HG02938 (cell line): ENCODE results near the gene EIF1.
A peak's percentile ranks its signal among the peaks of the same experiment; 100 is the strongest.
"Not testable (repeated sequence)": the region's sequence is repeated elsewhere in the genome, so short reads cannot be mapped to it uniquely, and the experiment has no call there.

Source experiments
- ATAC-seq: cut with Tn5 transposase; IDR thresholded peaks from one replicate; pipeline ENCODE4 v1.9.1; 2021; ENCODE audit warnings: mild to moderate bottlenecking, moderate library complexity; ENCODE audit not compliant: unreplicated experiment

The EIF1 gene

GRCh38 chr17:41688641-41689496, at the start of gene EIF1:
Gene EIF1 (plus strand): TSS chr17:41688885. CDS start chr17:41689039, 154 bp downstream.
- peak; percentile 67 for ATAC-seq

DNA sequence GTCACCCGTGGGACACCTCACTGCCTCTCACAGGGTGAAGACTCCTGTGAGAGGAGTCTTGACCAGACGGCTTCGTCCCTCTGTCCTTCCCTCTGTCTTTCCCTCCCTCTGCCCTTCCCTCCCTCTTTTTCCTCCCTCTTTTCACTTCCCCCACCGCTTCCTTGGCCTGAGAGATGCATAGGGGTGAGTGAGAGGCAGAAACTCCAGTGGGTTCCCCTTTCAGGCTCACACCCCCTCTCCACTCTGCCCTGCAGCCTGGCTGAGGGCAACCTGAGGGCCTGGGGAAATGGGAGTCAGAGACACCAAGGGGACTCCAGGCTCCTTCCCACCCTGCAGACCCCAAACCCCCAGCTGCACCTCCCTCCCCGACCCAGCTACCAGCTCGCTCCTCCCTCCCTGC, 49.7 kb upstream of the EIF1 start:
- no peak for ATAC-seq

DNA sequence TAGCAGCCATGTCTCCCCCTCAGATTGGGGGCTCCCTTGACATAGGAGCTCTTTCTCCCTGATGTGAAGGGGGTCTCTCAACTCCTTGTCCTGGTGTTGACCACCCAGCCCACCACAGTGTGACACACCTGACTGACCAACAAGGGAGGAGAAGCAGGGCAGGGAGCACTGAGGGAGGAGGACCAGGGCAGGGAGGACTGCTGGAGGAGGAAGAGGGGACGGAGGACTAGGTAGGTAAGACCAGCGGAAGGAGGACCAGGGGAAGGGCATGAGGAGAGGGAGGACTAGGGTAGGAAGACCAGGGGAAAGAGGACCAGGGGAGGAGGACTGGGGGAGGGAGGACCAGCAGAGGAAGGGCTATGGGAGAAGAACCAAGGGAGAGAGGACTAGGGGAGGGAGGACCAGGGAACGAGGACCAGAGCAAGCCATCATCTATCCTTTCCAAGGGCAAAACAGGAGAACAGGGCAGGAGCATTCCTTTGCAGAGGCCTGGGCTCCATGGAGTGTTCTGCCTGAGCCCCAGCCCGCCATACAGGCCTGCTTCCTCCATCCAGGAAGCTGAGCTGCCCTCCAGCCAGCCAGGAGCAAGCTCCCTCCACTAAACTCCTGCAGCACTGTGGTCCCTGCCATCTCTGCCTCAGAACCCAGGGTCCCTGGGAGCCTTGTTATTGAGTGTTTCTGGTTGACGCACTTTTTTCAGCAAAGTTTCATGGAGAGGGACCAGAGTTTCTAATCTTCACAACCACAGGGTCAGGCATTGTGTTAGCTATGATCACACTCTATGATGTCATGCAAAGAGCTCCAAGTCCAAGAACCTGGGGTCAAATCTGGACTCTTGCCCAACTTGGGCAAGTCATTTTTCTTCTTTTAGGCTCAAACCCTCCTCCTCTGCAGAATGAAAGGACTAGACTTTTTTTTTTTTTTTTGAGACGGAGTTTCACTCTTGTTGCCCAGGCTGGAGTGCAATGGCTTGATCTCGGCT, 48.9 kb upstream of the EIF1 start:
- ATAC-seq: no peak

GRCh38 chr17:41640596-41640995, 48.1 kb upstream of the EIF1 start:
- not testable (repeated sequence) for ATAC-seq

- ATAC-seq: no peak
Observed at GRCh38 chr17:41642252-41643156, 46.2 kb upstream of the EIF1 start.

DNA sequence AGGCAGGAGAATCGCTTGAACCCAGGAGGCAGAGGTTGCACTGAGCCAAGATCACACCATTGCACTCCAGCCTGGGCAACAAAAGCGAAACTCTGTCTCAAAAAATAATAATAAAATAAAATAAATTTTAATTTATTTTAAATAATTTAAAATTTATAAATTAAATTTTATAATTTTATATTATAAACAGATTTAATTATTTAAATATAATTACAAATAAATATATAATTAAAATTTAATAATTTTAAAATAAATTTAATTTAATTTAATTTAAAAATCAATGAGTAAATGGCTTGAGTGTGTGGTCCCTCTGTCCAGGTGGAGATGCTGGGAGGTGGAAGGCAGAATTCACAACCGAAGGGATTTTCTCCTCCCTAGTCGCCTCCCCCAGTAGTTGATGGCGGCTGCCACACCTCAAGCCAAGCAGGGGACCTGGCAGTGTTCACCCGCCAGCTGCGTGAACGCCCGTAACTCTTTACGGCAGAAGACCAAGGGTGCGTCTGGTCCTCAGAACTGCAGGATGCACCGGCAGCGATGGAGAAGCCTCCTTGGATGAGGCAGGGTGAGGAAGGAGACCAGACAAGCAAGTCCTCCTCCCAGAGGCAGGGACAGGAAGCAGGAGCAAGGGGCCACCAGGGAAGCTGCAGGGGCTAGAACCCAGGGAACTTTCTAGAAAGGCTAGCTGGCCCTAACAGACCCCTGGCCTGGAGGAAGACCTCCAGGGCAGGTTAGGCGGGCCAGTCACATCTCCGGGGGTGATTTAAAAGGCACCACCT, 41.5 kb upstream of the EIF1 start:
- ATAC-seq: no peak

DNA sequence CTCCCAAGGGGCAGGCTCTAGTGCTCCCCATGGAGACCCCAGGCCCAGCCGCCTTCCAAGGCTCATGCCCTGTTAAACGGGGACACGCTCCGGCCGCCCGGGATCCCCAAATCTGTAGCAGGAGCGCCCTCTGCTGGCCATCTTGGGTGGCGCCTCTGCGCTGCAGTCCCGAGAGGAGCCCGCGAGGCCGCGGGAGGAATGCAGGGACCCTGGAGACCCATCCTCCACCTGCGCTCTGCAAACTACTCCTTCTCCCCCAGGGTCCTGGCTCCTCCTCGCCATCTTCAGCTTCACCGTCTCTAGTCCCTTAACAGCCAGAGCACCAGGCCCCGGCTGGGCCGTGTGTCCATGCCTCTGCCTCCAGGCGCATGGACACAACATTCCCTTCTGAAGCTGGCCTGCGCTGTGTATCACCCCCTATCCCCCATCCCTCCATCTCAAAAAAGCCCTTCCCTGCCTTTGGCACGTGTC, 40.7 kb upstream of the EIF1 start:
- no peak for ATAC-seq

GRCh38 chr17:41648411-41649195, 40.1 kb upstream of the EIF1 start:
- no peak for ATAC-seq

GRCh38 chr17:41649923-41650519, 38.7 kb upstream of the EIF1 start:
- ATAC-seq: no peak

DNA sequence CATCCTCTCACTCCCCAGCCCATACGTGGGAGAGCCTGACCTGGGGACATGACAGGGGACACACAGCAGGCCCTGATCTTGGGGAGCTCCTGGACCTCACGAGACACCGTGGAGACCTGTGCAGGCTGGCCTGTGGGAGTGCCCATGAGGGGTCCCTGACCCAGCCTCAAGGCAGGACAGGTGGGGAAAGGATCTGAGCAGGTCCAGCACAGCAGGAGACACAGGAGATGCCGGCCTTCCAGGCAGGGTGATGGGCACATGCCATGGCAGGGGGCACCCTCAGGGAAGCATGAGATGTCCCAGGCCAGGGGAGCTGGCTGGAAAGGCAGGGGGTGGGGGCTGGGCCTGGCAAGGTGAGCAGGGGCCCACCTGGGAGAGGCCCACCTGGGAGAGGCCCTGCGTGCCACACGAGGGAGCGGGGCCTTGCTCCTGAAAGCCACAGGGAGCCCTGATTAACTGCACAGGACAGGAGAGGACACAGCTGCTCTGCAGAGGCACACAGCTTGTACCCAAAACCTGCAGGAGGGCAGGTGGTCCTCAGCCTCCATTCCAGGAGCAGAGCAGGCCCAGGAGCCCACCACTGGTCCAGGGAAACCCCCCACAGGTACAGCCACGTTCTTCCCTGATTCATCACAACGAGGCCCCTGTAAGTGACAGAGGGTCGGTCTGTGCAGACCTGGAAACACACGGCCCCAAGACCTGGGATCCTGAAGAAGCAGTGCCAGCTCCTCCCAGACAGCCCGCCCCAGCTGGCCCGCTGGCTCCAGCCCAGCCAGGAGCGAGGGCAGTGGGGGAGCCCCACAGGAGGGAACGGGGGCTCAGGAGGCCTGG, 37.7 kb upstream of the EIF1 start:
- no peak for ATAC-seq

GRCh38 chr17:41651625-41652460, 36.8 kb upstream of the EIF1 start:
- no peak for ATAC-seq

- no peak for ATAC-seq
Observed at GRCh38 chr17:41652461-41652970, 36.2 kb upstream of the EIF1 start.

DNA sequence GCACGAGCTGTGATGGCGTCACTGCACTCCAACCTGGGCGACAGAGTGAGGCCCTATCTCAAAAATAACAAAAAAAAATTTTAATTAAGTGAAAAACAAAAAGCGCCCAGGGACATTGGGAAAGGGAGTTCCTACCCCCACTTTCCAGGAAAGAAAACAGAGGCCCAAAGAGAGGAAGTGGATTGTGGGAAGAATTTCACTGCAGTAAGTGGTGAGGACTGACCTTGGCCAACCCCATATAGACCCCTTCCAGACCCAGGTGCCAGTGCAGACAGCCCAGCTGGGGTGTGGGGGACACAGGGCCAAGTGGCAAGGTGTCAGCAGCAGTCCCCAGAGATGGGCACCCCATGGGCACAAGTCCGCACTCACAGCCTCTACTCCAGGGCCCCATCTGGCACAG, 35.3 kb upstream of the EIF1 start:
- ATAC-seq: no peak

- ATAC-seq: no peak
Observed at GRCh38 chr17:41653892-41654677, 34.6 kb upstream of the EIF1 start.

- ATAC-seq: no peak
Observed at GRCh38 chr17:41654678-41655607, 33.7 kb upstream of the EIF1 start.
